SHP77 treated with DMSO at 0.1 percent for 48 hours (cell line): Measurements from ENCODE around the gene IQSEC1.
"Not testable (repeated sequence)": the region's sequence is repeated elsewhere in the genome, so short reads cannot be mapped to it uniquely, and the experiment has no call there.

Experiments used
- DNase-seq: peaks from one replicate; lab custom pipeline; 2025; lab: John Stamatoyannopoulos, UW

IQSEC1 gene

GRCh38 chr3:12892840-12893189 lies 180.4 kb downstream of the IQSEC1 start:
- DNase-seq, result no peak

- peak; percentile 60 for DNase-seq
These were observed 181.0 kb downstream of the IQSEC1 start for GRCh38 chr3:12891985-12892839.

- DNase-seq, result no peak
These were observed 181.7 kb downstream of the IQSEC1 start for GRCh38 chr3:12891391-12891984.

- no peak for DNase-seq
These were observed 182.4 kb downstream of the IQSEC1 start for GRCh38 chr3:12890610-12891390.

GRCh38 chr3:12886736-12887135 lies 186.5 kb downstream of the IQSEC1 start:
- no peak for DNase-seq

GRCh38 chr3:12886106-12886679 lies 187.0 kb downstream of the IQSEC1 start:
- DNase-seq, result no peak

- DNase-seq, result no peak
These were observed 187.7 kb downstream of the IQSEC1 start for GRCh38 chr3:12885583-12885930.

- DNase-seq, result no peak
These were observed 188.2 kb downstream of the IQSEC1 start for GRCh38 chr3:12884790-12885582.

- no peak for DNase-seq
These were observed 189.0 kb downstream of the IQSEC1 start for GRCh38 chr3:12884186-12884680.

GRCh38 chr3:12882336-12883310 lies 190.6 kb downstream of the IQSEC1 start:
- no peak for DNase-seq

- DNase-seq, result not testable (repeated sequence)
These were observed 191.4 kb downstream of the IQSEC1 start for GRCh38 chr3:12881858-12882257.

GRCh38 chr3:12879191-12879815 lies 193.9 kb downstream of the IQSEC1 start:
- DNase-seq, result no peak

- not testable (repeated sequence) for DNase-seq
These were observed 194.5 kb downstream of the IQSEC1 start for GRCh38 chr3:12878758-12879157.

- no peak for DNase-seq
These were observed 195.1 kb downstream of the IQSEC1 start for GRCh38 chr3:12878141-12878574.

- no peak for DNase-seq
These were observed 196.2 kb downstream of the IQSEC1 start for GRCh38 chr3:12877040-12877439.

GRCh38 chr3:12875857-12876836 lies 197.1 kb downstream of the IQSEC1 start:
- peak; percentile 14 for DNase-seq

- DNase-seq, result no peak
These were observed 201.7 kb downstream of the IQSEC1 start for GRCh38 chr3:12871404-12871983.

GRCh38 chr3:12870942-12871341 lies 202.3 kb downstream of the IQSEC1 start:
- DNase-seq, result no peak
